Measurements from ENCODE around the gene C4B.
"Not testable (repeated sequence)": the region's sequence is repeated elsewhere in the genome, so short reads cannot be mapped to it uniquely, and the experiment has no call there.

C4B gene

DNA sequence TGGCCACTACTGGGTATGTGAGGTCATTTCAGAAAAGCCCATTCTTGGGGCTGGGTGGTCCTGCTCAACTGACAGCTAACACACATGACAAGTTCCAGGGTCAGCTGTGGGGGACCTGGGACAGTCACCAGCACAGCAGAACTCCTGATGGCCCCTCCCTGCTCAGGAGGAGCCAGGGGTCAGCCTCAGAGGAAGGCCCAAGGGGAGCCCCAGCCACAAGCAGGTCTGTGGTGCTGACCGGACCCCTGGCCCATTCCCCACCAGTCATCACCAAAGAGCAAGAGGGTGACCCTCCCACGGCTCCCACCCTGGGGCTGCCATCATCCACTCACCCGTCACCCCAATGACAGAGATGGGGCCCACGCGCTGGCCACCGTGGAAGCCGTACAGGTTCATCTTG lies 41.7 kb downstream of the C4B start:
- DNase-seq = no peak

GRCh38 chr6:32057966-32058365 lies 43.4 kb downstream of the C4B start:
- no peak for DNase-seq

DNA sequence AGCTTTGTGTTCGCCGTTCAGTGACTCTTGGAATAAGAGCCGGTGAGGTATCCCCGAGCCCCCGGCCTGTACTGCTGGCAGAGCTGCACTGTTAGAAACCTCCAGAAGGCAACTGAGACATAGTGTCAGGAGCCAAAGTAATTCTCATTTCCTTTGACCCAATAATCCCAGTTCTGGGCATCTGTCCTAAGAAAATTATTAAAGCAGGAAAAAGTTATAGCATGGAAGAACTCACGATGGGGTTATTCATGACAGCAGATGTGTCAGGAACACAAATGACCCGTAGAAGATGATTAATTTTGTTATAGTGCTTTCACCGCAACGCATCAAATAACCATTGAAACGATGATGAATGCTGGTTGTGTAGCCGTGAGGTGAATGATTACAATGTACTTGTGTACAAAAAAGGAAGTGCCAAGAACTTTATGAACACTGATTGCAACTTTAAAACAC lies 43.9 kb downstream of the C4B start:
- no peak for DNase-seq

- no peak for DNase-seq
These were observed 46.5 kb downstream of the C4B start for GRCh38 chr6:32060966-32061655.

DNA sequence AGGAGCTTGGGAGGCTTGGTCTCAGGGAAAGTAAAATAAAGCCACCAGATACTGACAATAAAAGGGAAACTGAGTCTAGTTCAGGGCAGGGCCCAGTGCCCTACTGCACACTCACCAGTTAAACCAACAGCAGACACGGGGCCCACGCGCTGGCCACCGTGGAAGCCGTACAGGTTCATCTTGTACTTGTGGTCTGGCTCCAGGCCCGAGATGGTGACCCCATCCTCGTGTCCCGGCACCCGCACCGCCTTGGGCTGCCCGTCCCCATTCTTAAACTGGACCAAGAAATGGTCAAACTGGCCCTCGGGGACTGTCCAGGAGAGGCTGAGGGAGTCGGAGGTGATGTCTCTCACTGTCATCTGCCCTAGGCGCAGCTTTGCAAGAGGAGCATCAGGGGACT lies 50.1 kb downstream of the C4B start:
- no peak for DNase-seq

DNA sequence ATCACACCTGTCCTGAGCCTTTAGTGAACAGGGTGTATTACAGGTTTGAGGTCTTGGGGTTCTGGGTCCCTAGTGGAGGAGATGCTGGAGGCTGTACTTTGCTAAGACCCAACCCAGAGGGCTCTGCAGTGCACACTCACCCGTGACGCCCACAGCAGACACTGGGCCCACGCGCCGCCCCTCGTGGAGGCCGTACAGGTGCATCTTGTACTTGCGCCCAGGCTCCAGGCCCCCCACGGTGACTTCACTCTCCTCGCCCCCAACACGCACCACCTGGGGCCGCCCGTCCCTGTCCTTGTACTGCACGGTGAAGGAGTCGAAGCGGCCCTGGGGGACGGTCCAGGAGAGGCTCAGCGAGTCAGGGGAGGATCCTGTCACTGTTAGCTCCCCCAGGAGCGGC lies 52.9 kb downstream of the C4B start:
- not testable (repeated sequence) for DNase-seq

DNA sequence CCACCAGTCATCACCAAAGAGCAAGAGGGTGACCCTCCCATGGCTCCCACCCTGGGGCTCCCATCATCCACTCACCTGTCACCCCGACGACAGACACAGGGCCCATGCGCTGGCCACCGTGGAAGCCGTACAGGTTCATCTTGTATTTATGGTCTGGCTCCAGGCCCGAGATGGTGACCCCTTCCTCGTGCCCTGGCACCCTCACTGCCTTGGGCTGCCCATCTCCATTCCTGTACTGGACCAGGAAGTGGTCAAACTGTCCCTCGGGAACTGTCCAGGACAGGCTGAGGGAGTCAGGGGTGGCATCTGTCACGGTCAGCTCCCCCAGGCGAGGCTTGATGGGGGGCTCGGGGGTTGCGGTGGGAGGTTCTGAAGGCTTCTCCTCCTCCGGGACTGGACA lies 53.7 kb downstream of the C4B start:
- DNase-seq = not testable (repeated sequence)

DNA sequence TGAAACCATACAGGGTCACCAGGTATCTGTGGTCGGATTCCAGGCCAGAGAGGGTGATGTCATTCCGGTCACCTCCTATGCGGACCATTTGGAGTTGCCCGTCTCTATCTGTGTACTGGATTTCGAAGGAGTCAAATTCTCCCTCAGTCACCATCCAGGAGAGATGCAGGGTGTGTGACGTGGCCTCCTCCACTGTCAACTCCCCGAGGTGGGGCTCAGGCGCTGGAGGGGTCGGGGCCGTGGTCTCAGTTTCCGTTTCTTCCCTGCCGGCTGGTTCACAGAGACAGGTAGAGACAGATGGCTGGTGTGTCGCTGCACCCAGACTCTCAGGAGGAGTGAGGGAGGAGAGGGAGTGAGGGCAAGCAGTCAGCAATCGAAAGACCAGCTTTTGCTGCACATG lies 54.3 kb downstream of the C4B start:
- no peak for DNase-seq

- DNase-seq = no peak
These were observed 54.9 kb downstream of the C4B start for GRCh38 chr6:32069460-32069859.

- no peak for DNase-seq
These were observed 55.4 kb downstream of the C4B start for GRCh38 chr6:32069878-32070515.

- DNase-seq = no peak
These were observed 56.4 kb downstream of the C4B start for GRCh38 chr6:32070814-32071543.

GRCh38 chr6:32073101-32073500 lies 58.5 kb downstream of the C4B start:
- no peak for DNase-seq

DNA sequence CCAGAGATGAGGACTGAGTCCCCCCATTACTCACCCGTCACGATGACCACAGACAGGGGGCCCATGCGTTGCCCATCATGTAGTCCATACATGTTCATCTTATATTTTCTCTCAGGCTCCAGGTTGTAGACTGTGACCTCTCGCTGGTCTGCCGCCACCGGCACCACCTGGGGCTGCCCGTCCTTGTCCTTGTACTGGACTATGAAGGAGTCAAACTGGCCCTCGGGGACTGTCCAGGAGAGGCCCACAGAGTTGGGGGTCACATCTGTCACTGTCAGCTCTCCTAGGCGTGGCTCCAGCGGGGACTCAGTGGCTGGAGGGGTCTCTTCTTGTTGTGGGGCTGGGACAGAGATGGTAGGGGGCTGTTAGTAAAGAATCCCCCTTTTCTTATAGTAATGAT lies 59.0 kb downstream of the C4B start:
- DNase-seq = no peak

DNA sequence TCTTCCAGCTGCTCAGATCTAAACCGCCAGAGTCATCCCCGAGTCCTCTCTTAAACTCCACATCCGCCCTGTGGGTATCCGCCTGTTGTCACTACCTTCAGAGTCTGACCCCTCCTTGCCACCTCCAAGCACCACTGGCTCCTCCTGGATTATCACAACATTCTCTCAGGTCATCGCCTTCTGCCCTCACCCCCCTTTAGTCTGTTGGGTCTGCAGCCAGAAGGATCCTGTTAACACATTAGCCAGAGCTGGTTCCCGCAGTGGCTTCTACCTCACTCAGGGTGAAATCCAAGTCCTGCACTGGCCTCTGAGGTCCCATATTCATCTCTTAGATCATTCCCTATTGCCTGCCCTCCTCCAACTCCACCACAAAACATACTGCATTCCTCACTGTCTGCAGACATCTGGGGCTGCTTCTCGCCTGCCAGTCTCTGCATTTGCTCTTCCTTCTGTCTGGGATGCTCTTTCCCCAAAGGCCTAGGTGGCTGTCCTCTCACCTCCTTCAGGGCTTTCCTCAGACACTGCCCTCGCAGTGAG lies 60.5 kb downstream of the C4B start:
- DNase-seq = no peak

DNA sequence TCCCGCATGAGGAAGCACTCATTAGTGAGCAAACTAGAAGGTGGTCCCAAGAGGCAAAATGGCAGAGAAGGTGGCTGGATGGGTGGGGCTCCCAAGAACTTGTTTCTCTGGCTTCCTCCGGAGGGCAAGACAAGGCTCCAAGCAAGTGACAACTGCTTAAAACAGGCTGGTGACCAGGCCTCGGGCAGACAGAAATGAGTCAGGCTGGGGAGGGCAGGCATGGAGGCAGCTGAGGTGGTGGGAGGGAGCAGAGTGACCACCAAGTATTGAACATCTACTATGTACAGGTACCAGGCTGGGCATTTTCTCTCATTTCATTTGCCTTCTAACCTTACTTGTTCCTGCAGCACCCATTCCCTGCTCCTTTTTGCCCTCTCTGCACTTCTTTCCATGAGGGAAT lies 61.2 kb downstream of the C4B start:
- DNase-seq = no peak

- no peak for DNase-seq
These were observed 61.8 kb downstream of the C4B start for GRCh38 chr6:32076321-32076809.

- no peak for DNase-seq
These were observed 65.1 kb downstream of the C4B start for GRCh38 chr6:32079566-32080290.

DNA sequence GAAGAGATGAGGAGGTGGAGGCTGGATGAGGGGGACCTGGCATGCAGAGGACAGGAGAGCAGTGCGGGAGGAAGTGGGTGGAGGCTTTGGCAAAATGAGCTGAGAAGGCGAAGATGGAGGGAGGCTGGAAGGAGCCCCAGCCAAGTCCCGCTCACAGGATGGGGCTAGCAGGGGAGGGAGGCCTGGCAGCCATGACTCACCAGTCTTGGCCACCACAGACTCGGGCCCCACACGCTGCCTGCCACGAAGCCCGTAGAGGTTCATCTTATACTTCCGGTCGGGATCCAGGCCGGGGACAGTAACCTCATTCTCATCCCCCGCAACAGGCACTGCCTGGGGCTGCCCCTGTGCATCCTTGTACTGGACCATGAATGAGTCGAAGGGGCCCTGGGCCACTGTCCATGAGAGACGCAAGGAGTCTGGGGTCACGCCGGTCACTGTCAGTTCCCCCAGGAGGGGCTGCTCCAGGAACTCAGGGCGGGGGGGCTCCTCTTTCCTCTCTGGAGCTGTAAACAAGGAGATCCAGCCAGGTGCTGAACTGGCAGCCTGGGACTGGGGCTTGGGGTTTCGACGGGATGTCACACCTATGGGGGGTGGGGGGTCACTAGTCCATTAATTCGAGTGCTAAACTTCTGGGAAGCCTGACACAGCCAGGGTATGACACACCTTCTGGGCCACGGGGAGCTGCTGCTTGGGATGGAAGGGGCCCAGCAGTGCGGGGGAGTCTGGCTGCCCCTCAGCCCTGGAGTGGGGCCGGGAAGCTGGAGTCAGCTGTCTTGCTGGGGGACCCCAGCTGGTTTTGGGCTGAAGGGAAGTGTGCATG lies 66.8 kb downstream of the C4B start:
- no peak for DNase-seq

DNA sequence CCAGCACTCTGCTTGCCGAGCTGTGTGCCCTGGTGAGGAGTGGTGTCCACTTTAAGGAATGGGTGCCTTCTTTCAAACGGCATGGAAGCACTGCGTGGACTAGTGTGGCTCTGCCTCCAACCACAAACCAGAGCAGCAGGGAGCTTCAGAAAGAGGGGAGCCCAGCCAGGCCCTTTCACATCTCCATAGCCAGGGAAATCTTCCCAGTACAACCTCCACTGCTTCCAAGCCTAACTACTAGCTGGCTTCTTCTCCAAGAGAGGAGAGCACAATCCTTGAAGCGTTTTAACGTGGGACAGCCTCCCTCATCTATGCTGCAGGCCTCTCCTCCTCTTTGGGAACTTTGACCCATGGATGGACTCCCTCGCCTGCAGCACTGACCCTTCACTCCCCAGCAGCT lies 67.9 kb downstream of the C4B start:
- no peak for DNase-seq

DNA sequence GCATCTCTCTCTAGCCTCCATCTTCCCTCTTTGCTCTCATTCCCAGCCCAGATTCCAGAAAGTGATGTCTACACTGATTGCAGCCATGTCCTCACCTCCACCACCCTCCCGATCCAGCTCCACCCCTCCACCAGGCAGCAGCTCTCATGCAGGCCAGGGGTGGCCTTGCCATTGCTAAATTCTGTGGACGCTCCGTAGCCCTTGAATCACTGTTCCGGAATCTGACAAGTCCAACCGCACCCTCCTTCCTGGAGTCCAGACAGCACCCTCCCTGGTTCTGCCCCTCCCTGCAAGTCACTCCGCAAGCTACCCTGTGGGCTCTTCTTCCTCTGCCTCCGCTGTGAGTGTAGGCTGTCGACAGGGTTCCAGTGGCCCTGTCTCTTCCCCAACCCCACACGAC lies 68.3 kb downstream of the C4B start:
- DNase-seq = no peak

DNA sequence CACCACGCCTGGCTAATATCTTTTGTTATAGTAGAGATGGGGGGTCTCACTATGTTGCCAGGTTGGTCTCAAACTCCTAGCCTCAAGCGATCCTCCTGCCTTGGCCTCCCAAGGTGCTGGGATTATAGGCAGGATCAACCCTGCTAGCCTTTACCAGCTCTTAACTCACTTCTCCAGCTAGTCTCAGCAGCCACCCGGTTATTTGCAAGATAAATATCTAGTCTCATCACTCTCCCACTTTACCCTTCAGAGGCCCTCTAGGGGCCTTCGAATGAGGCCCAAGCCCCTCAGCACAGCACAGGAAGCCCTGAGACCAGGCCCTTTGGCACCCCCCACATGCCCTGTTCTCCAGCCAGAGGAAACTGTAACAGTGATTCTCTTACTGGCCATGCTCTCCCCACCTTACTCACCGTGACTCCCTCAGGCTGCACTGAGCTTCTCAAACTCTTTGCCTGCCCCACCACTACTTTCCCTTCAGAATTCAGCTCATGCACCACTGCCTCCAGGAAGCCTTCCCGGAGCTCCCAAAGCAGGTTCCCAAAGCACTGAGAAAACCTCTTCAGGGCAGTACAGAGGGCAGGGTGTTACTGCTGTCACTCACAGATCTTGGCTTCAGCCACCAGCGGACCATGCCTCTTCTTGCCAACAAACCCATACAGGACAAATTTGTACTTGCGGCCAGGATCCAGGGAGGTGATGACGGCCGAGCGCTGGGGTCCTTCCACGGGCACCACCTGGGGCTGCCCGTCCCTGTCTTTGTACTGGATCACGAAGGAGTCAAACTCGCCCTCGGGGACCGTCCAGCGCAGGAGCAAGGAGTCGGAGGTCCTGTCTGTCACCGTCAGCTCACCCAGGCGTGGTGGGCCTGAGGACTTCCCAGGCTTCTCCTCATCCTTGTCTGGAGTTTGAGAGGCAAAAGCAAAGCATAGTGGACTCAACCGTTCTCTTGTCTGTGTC lies 69.5 kb downstream of the C4B start:
- no peak for DNase-seq

All from activated CD4-positive, CD25-positive, alpha-beta regulatory T cell (primary cell).